Measurements from ENCODE around the gene SALL3. TPM values are rescaled to one million over a fixed set of nuclear protein-coding genes. Genes with fewer than 3 reads are reported as not detected.

The SALL3 gene
- total and polyA plus RNA-seq, 2 of the 8 experiments (the other 6 are each of a cell fraction or from before 2014, with no cell fraction given) = 10.5 to 46.4 TPM

DNA sequence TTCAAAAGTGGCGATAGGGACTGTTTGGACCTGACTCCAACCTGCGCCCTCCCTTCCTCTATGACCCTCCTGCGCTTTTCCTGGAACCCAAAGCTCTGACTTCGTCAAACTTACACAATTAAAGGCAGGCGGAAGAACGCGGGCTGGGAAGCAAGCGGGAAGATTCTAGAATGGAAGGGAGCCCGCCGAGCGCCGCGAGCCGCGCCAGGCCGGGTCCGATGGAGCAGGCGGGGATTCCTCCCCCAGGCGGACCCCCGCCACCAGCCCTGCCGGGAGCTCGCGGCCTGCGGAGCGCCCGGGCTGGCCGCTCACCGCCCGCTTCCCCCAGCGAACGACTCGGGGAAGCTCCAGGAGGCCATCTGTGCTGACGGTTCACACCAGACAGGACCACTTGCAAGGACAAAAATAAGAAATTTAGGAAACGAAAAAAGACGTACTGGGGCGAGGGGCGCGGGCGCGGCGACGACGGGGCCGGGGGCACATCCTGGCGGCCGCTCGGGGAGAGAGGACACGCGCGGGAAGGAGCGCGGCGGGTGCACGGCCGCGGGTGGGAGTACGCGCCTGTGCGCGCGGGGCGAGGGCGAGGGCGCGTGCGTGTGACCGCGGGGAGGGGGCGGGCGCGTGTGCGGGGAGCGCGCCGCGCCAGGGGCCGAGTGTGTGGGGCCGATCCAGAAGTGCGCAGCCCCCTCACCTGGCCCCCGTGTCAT is 1.1 kb upstream of the SALL3 start:
- H2AFZ ChIP-seq (ENCODE audit: low read length) = no peak overlapping the region
- no peak overlapping the region for H3K56ac ChIP-seq (replicated peaks; ENCODE audit: insufficient read length, low read depth, low read length)
- ChIA-PET CTCF (ENCODE audit: partially characterized antibody) (interaction anchor here (1.3 to 1.7 kb wide), 2 partner anchors 8 to 208 kb away, joined by 3 to 5 read pairs; no protein-coding TSS in a partner anchor), POLR2A (ENCODE audit: partially characterized antibody) (interaction anchor here (0.8 to 1.1 kb wide), 3 partner anchors 12 to 67 kb away, joined by 3 read pairs; no protein-coding TSS in a partner anchor)
- H4K5ac ChIP-seq (ENCODE audit: insufficient read length, low read depth, low read length) = no peak overlapping the region
- no peak overlapping the region for H2BK5ac ChIP-seq (ENCODE audit: low read depth, low read length)
- no peak overlapping the region for H2BK120ac ChIP-seq (replicated peaks; ENCODE audit: low read depth, low read length)
- no peak overlapping the region for H4K91ac ChIP-seq (replicated peaks; ENCODE audit: insufficient read length, low read length)
- H3K14ac ChIP-seq (ENCODE audit: insufficient read length) = no peak overlapping the region
- H3K36me3 ChIP-seq (ENCODE audit: control insufficient read depth in 2 of 4, insufficient read depth in 4 of 4, low read length in 3 of 4) = peaks cover 0 to 2% (median 0%) of the 10 kb centered on the region in 4 experiments; a peak in 1 of 8 replicates
- peaks cover 9 to 28% (median 22%) of the 10 kb centered on the region in 4 experiments for H3K4me1 ChIP-seq (replicated peaks in 1 of 4; ENCODE audit: control insufficient read depth in 3 of 4, insufficient read depth in 4 of 4, low read length in 3 of 4)
- no peak overlapping the region for H3K27ac ChIP-seq (ENCODE audit: low read depth, low read length)
- no peaks in the 10 kb centered on the region for H3K79me1 ChIP-seq (ENCODE audit: low read depth, low read length)
- H3K27me3 ChIP-seq (replicated peaks in 1 of 4; ENCODE audit: control insufficient read depth in 3 of 4, extremely low read depth in 1 of 4, insufficient read depth in 3 of 4, low read length in 3 of 4) = peaks cover 41 to 55% (median 50%) of the 10 kb centered on the region in 4 experiments
- H3K4me2 ChIP-seq (ENCODE audit: insufficient read depth in 1 of 2, low read depth in 2 of 2, low read length in 2 of 2) = peak overlapping the region; percentile 65 to 92
- 1% methylated on average over 35 of the region's 80 CpGs; no CpG with 5 or more reads in 1 of the 2 experiments for WGBS, 2 experiments (ENCODE audit: extremely low coverage in 1 of 2, insufficient coverage in 1 of 2, insufficient read length in 1 of 2, insufficient replicate concordance in 2 of 2, low coverage in 1 of 2, low lambda C conversion rate in 2 of 2, missing lambda C conversion rate in 1 of 2)
- H3K79me2 ChIP-seq (ENCODE audit: control insufficient read depth in 1 of 2, insufficient read depth in 2 of 2, low read length in 2 of 2) = peaks cover 0 to 31% of the 10 kb centered on the region in 2 experiments; a peak in 3 of 4 replicates
- H3K9ac ChIP-seq (replicated peaks in 1 of 4; ENCODE audit: extremely low read depth in 1 of 4, low read depth in 3 of 4, low read length in 3 of 4) = peak overlapping the region in 1 of 4 experiments; percentile 68; a peak in 2 of 7 replicates
- no peak overlapping the region; the same call in 1 of the 2 replicates for H4K8ac ChIP-seq (ENCODE audit: extremely low read depth, insufficient read depth, low read length)
- H3K4me3 ChIP-seq (ENCODE audit: extremely low read depth in 1 of 4, insufficient read depth in 2 of 4, low read depth in 3 of 4, low read length in 4 of 4) = peak overlapping the region; percentile 34 to 93 (median 54)
- H2BK20ac ChIP-seq (ENCODE audit: low read length) = no peak overlapping the region
- no peak overlapping the region for H3K18ac ChIP-seq (ENCODE audit: extremely low read depth, low read length)
- H3K9me3 ChIP-seq (ENCODE audit: insufficient read depth in 2 of 2, low read depth in 1 of 2, low read length in 1 of 2) = no peaks in the 10 kb centered on the region
- no peak overlapping the region for H2AK5ac ChIP-seq (ENCODE audit: low read depth, low read length)
- no peak for FAIRE-seq
- DNase-seq (ENCODE audit: low read depth in 1 of 2, low spot score in 2 of 2) = peak in 1 of 2 experiments; percentile 69
- no peak overlapping the region for H3K23ac ChIP-seq (ENCODE audit: insufficient read length)
- peaks cover 1 to 12% of the 10 kb centered on the region in 2 experiments for H4K20me1 ChIP-seq (replicated peaks in 1 of 2; ENCODE audit: control insufficient read depth in 1 of 2, insufficient read depth in 2 of 2, low read length in 2 of 2)
- H2BK12ac ChIP-seq (ENCODE audit: low read depth, low read length) = 0 out of 2 replicates have a peak overlapping the region, but pooled peaks have one; percentile 9
- no peak overlapping the region for H3K4ac ChIP-seq (replicated peaks; ENCODE audit: insufficient read length, low read depth, low read length)
- H3K23me2 ChIP-seq (ENCODE audit: low read depth, low read length) = peaks cover 28% of the 10 kb centered on the region; the same call in 1 of the 2 replicates
- no peak overlapping the region for H2BK15ac ChIP-seq (ENCODE audit: low read length)
- TF ChIP-seq YY1 (IDR thresholded peaks at IDR 0.05; ENCODE audit: low read depth, low read length) (no peak), ASH2L (IDR thresholded peaks at IDR 0.05; ENCODE audit: low read length) (peak; percentile 40), GTF2F1 (IDR thresholded peaks at IDR 0.05; ENCODE audit: borderline replicate concordance, low read depth, low read length) (no peak), SIN3A (conservative IDR thresholded peaks at IDR 0.05 in 1 of 2, IDR thresholded peaks at IDR 0.05 in 1 of 2; ENCODE audit: low read depth in 1 of 2, low read length in 2 of 2) (no peak), JUN (IDR thresholded peaks at IDR 0.05; ENCODE audit: low read depth, low read length) (no peak), TCF12 (IDR thresholded peaks at IDR 0.05; ENCODE audit: low read depth, low read length) (no peak), RBBP5 (IDR thresholded peaks at IDR 0.05; ENCODE audit: borderline replicate concordance, low read depth, low read length) (peak; percentile 60; the same call in 1 of the 2 replicates), CHD1 (IDR thresholded peaks at IDR 0.05; ENCODE audit: low read depth, low read length) (no peak), BACH1 (IDR thresholded peaks at IDR 0.05; ENCODE audit: low read length) (no peak), PHF8 (conservative IDR thresholded peaks at IDR 0.05; ENCODE audit: low read depth, low read length) (no peak), EP300 (IDR thresholded peaks at IDR 0.05; ENCODE audit: borderline replicate concordance in 1 of 2, low read depth in 2 of 2, low read length in 2 of 2) (no peak)

Data from H1 (cell line).